ENCODE results near the gene PIGQ. TPM values are rescaled to one million over a fixed set of nuclear protein-coding genes. Genes with fewer than 3 reads are reported as not detected.

Gene PIGQ
- polyA plus RNA-seq, 2 of the 4 experiments (the other 2 are of a cell fraction) = 13.2 to 31.2 TPM

GRCh38 chr16:536746-537145 lies 33.0 kb upstream of the PIGQ start:
- CTCF ChIA-PET = interaction anchor here (0.7 to 1.7 kb wide), 5 partner anchors 10 to 471 kb away, joined by 3 to 5 read pairs (median 3); no protein-coding TSS in a partner anchor
- Histone ChIP-seq H3K4me2 (no peak overlapping the region), H3K27ac (no peak overlapping the region), H3K4me1 (peaks cover 35% of the 10 kb centered on the region), H3K9me3 (no peaks in the 10 kb centered on the region), H3K4me3 (no peak overlapping the region)
- POLR2A ChIA-PET = no interaction called here
- WGBS (ENCODE audit: missing lambda C conversion rate) = 94% methylated on average over 14 of the region's 17 CpGs
- TF ChIP-seq REST (IDR thresholded peaks at IDR 0.05) (no peak), PBX3 (IDR thresholded peaks at IDR 0.05) (no peak), ZFP36 (IDR thresholded peaks at IDR 0.05; ENCODE audit: borderline replicate concordance, partially characterized antibody) (no peak), FOSL2 (IDR thresholded peaks at IDR 0.05) (no peak), FOSL2 (CRISPR knock-in tag; IDR thresholded peaks at IDR 0.05) (no peak), MAFK (IDR thresholded peaks at IDR 0.05; ENCODE audit: partially characterized antibody) (no peak), ZNF302 (CRISPR knock-in tag; IDR thresholded peaks at IDR 0.05) (no peak), RAD21 (conservative IDR thresholded peaks at IDR 0.05 in 1 of 2, IDR thresholded peaks at IDR 0.05 in 1 of 2) (no peak), ELK1 (IDR thresholded peaks at IDR 0.05; ENCODE audit: low read depth, low read length) (no peak), GATA3 (IDR thresholded peaks at IDR 0.05; ENCODE audit: borderline replicate concordance) (no peak), HDAC2 (IDR thresholded peaks at IDR 0.05) (no peak), KDM5A (IDR thresholded peaks at IDR 0.05) (no peak), POLR2A (IDR thresholded peaks at IDR 0.05; ENCODE audit: low read length) (no peak), PHF8 (IDR thresholded peaks at IDR 0.05; ENCODE audit: borderline replicate concordance, low read depth) (no peak), JUNB (IDR thresholded peaks at IDR 0.05) (no peak), TFCP2L1 (CRISPR knock-in tag; IDR thresholded peaks at IDR 0.05) (no peak), NPAS2 (CRISPR knock-in tag; IDR thresholded peaks at IDR 0.05; ENCODE audit: borderline replicate concordance) (no peak)
- DNase-seq (ENCODE audit: low read depth in 1 of 2, low spot score in 1 of 2) = no peak
- no peak for ATAC-seq
- FAIRE-seq = no peak

- ChIA-PET CTCF (interaction anchor here (0.7 to 1.7 kb wide), 6 partner anchors 9 to 472 kb away, joined by 3 to 8 read pairs (median 3); no protein-coding TSS in a partner anchor), POLR2A (interaction anchor here (0.6 kb wide), 1 partner anchor 14 kb away, joined by 3 read pairs; no protein-coding TSS in a partner anchor)
- WGBS (ENCODE audit: missing lambda C conversion rate) = 95% methylated on average over 59 of the region's 60 CpGs
- FAIRE-seq (no peak), DNase-seq (ENCODE audit: low read depth in 1 of 2, low spot score in 1 of 2) (no peak), ATAC-seq (no peak)
- Histone ChIP-seq H3K9me3 (no peaks in the 10 kb centered on the region), H3K4me2 (no peak overlapping the region), H3K27ac (no peak overlapping the region), H3K4me1 (peaks cover 35% of the 10 kb centered on the region), H3K4me3 (no peak overlapping the region)
- TF ChIP-seq CTCF (IDR thresholded peaks at IDR 0.05) (peak; percentile 10; the same call in 1 of the 3 replicates), CEBPB (IDR thresholded peaks at IDR 0.05) (no peak)
These were observed 32.1 kb upstream of the PIGQ start for GRCh38 chr16:537415-538335.
